Activated gamma-delta T cell treated with Interleukin-2 at 50 U/mL for 16 hours (primary cell): ENCODE data around the gene SLAMF1.

Experiments
- DNase-seq: peaks from one replicate; pipeline ENCODE4 v3.0.0-alpha.2; 2020

SLAMF1 gene

GRCh38 chr1:160622501-160623226, 24.2 kb downstream of the SLAMF1 start:
- DNase-seq: no peak

- no peak for DNase-seq
Observed at GRCh38 chr1:160621633-160622413, 25.0 kb downstream of the SLAMF1 start.

DNA sequence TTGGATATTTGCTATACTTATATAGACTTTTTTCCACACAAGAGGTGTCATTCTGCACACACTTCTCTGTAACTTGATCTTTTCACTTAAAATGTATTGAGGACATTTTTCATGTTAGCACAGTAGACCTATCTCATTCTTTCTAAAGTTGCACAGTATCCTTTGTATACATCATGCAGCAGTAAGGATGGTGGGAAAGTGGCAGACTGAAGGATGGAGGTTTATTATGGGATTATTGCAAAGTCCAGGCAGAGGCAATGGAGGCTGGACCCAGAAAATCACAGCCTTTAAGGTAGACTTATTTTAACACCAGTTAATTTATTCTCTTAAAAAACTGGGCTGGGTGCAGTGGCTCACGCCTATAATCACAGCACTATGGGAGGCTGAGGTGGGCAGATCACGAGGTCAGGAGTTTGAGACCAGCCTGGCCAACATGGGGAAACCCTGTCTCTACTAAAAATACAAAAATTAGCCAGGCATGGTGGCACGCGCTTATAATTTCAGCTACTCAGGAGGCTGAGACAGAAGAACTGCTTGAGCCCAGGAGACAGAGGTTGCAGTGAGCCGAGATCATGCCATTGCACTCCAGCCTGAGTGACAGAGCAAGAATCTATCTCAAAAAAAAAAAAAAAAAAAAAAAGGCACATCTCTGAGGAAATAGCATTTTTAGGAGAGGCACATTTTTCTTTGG, 25.8 kb downstream of the SLAMF1 start:
- no peak for DNase-seq

DNA sequence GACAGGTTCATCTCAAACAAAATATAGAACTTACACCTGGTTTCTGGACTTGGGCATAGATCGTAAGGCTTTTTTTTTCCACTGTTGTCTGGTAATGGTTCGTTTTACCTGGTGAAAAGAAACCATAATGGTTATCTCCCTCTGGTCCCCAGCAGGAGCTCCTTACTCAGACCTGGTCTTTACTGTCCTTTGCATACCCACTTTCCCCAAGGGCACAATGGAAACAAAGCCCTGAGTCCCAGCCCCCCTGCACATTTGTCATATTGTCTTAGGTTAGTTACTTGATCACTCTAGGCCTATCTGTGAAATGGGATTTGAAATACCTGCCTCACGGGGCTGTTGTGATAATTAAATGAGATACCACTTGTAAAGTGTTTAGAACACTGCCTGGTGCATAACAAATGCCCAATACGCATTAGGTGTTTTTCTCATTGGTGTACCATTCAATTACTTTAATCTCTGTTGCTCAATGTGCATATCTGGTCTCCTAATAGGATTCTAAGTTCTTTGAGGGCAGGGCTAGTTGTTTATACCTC, 27.0 kb downstream of the SLAMF1 start:
- no peak for DNase-seq

DNA sequence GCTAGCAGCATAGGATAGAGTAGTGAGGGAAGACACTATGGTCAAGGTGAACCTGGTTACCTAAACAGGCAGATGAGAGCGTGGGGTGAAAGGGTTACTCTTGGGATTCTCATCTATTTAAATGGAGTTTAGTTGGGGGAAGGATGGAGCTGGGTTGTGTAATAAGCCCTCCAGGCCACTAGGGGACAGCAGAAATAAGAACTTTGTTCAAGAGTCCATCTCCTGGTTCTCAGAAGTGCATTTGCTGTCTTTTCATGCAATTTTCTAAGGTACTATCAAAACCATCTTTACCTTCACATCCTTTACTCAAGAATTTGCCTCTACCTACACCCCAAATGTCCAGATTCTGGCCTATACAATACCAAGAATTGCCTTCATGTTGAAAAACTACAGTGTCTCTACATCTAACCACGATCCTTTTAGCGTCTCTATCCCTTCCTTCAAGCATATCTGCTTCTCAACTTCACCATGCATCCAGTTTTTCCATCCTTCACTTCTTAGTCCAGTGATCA, 28.0 kb downstream of the SLAMF1 start:
- DNase-seq: no peak

GRCh38 chr1:160618327-160618726, 28.5 kb downstream of the SLAMF1 start:
- DNase-seq: no peak

- no peak for DNase-seq
Observed at GRCh38 chr1:160615660-160616059, 31.2 kb downstream of the SLAMF1 start.

GRCh38 chr1:160614410-160614809, 32.4 kb downstream of the SLAMF1 start:
- DNase-seq: no peak

DNA sequence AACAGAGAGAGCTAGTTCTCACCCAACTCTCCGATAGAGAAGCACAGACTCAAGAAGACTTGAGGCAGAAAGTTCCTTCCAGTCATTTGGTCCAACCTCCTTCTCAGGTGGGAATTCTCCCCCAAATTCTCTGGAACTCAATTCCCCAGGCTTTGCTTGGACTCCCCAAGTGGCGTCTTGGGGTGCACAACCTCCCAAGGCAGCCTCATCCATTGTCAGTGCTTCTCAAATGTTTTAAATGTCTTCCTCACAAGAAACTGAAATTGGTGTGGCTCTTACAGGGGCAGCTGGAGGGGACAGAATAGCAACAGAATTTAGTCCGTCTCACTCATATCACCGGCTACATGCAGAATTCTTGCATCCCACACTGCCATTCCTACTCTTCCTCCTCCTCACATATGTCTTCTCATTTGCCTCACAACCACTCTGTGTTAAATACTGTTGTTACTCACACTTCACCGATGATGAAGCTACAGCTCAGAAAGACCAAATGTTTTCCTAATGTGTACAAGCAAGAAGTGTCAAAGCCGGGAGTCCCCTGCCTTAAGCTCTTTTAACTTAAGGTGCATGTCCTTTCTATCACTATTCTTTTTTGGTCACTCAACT, 34.1 kb downstream of the SLAMF1 start:
- DNase-seq: no peak

DNA sequence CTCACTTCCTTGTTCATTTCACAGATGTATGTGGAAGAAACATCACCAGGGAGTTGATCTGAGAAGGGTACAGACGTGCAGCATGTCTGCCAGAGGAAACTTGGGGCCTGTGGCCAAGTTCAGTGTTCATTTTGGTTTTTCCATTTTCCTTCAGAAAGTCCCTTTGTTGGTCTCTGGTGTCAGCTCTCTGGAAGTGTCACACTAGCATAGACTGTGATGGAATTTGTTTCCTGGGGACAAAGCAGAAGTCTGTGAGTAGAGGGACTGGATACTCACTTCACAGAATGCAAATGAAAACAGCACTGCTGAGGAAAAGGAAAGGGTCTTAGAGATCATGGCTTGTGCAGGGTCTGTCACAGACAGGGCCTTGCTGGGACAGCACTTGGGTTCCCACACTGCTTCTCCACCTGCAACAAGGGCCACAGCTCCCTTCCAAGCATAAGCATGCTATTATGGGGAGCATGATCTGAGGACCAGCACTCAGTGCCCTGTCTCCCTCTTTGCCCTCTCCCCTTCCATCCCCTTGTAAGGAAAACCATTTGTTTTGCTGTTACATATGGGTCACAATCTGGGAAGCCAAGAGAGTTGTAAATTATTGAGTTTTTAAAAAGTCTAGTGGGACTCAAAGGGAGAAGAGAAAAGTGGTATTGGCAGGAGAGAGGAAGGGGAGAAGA, 36.1 kb downstream of the SLAMF1 start:
- no peak for DNase-seq

DNA sequence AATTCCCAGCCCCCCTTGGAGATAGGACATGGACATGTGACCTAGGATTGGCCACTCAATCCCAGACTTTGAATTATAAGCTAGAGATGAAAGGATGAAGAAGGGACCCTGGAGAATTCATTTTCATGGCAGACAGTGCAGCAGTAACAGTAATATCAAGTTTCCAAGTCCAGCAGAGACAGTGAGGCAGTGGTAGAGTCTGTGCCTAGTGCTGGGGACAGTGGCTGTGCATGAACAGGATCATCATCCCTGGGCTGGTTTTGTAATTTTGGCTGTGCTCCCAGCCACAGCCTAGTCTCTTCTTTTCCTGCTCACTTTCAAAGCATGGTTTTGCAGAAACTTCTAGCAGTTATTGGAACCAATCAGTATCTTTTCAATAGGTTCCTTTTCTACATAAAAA, 37.9 kb downstream of the SLAMF1 start:
- DNase-seq: no peak

GRCh38 chr1:160608514-160608913, 38.3 kb downstream of the SLAMF1 start:
- no peak for DNase-seq

- no peak for DNase-seq
Observed at GRCh38 chr1:160608057-160608456, 38.8 kb downstream of the SLAMF1 start.

DNA sequence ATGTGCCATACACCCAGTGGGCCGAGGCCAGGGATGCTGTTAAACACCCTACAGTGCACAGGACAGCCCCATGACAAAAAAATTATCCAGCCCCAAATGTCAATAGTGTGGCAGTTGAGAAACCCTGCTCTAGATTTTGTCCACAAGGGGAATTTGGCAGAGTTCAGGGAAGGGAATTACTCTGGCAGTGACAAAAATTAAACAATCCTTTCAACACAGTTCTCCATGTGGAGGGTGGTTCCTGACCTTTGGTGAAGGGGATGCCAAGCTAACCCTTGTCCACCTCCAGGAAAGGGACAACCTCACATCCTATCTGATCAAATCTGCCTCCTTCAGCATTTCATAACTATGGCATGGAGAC, 39.2 kb downstream of the SLAMF1 start:
- DNase-seq: no peak

DNA sequence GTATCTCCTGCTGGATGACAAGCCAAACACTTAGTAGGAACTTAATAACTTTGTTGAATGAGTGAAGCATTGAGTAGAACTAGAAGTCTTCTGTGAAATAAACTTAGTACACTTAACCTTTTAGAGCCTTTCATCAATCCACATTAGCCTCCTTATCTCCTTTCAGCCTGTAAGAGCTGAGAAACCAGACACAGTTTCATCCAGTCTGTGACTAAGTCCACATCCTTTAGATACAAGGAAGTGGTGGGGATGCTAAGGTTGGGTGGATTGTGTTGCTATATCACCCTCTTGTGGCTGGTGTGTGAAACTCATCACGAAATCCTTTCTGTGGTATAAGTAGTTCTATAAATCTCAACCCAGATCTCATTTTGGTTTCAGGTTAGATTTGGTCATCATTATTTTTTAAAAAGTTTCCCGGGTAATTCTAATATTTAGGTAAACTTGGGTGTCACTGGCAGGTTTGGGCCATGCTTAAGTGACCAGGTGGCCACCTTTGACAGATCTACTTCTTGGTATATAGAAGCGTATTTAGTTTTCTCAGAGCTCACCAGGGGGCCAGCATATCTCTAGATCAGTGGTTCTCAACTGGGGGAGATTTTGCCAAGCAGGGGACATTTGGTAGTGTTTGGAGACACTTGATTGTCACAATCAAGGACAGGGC, 39.7 kb downstream of the SLAMF1 start:
- DNase-seq: peak; percentile 59

DNA sequence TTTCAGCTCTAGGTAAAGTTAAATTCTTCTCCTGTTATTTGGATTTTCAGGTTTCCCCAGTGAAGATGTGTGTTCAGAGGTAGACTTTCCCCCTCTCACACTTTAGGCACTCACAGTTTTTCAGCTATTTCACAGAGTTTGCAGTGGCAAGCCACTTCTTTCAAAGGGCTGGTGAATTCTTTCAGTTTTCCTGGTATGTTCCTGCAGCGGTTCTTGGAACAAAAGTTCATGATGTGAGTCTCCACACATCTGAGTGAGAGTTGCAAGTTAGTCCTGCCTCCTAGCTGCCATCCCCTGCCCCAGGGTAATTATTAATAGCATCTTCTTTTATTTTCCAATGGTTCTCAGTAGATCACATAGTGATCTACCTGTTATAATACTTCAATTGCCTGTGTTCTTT, 40.2 kb downstream of the SLAMF1 start:
- no peak for DNase-seq

DNA sequence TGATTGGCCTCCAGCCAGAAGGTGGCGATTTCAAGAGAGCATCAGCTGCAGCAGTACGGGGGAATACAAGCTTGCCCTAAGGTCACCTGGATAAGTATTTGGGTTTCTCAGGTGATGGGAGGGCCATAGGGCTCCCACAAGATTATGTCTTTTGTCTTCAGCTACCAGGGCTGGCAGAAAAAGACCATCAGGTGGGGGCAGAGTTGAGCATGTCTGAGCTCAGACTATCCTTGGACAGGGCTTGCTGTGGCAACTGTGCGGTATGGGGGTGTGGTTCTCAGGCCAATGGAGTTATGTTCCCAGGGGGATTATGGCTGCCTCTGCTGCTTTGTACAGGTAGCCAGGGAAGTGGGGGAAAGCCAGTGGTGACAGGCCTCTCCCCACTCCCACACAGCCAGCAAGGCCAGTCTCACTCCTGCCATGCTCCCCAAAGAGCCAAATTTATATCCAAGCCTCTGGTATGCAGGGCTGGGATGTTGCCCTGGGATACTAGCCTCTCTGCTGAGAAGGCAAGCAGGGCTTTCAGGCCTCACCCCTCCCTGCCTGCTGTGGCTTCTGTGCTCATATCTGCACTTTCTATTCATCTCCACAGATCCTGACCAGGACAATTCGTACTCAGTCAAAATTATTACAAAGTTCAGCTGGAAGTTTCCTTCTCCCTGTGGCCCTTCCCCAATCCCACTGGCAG, 40.9 kb downstream of the SLAMF1 start:
- DNase-seq: no peak

GRCh38 chr1:160605205-160605604, 41.6 kb downstream of the SLAMF1 start:
- DNase-seq: no peak

- DNase-seq: no peak
Observed at GRCh38 chr1:160597705-160598104, 49.1 kb downstream of the SLAMF1 start.

- DNase-seq: no peak
Observed at GRCh38 chr1:160597051-160597450, 49.8 kb downstream of the SLAMF1 start.

DNA sequence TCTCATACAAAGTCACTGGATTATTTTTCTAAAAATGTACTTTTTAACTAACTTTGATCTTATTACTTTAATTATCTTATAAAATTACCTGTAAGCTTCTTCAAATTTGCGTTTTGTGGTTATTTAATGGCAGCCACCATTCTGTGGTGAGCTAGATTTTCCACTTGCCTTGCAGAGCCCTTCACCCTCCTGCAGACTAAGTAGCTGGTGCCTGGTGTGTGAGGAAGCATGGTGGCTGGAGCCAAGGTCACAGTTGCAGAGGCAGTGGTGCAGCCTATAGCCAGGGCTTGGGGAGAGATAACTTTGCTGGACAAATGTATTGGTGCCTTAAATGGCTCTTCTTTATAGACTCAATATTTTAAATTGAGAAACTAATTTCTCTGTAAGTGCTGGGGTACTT, 56.4 kb downstream of the SLAMF1 start:
- DNase-seq: no peak
